K562 (cell line): ENCODE data around the gene TAF11. TPM values are rescaled to one million over a fixed set of nuclear protein-coding genes. Genes with fewer than 3 reads are reported as not detected.

ENCODE experiments used
- ELK3 ChIP-seq: fragments of 450-650 bp; formaldehyde crosslinking; IDR thresholded peaks from 2 replicates; pipeline ENCODE4 v1.4.0; 2020; ENCODE audit warnings: mild to moderate bottlenecking
- FOXO4 ChIP-seq: fragments of 450-650 bp; formaldehyde crosslinking; IDR thresholded peaks from 2 replicates; pipeline ENCODE4 v1.4.0; 2020; ENCODE audit warnings: mild to moderate bottlenecking, moderate library complexity
- GTF3C2 ChIP-seq: IDR thresholded peaks from 3 replicates; pipeline ENCODE4 v1.6.1; 2011; ENCODE audit warnings: borderline replicate concordance, mild to moderate bottlenecking, moderate library complexity; ENCODE audit not compliant: insufficient read length; ENCODE audit errors: extremely low read depth
- KLF10 ChIP-seq: fragments of 250-450 bp; sonication (Bioruptor Pico); IDR thresholded peaks from 2 replicates; pipeline ENCODE4 v1.6.1; 2021; ENCODE audit warnings: matching md5 sums
- NCOR1 ChIP-seq: fragments of 450-650 bp; IDR thresholded peaks from 2 replicates; pipeline ENCODE4 v1.6.1; 2016; ENCODE audit warnings: mild to moderate bottlenecking, moderate library complexity
- NR0B1 ChIP-seq: fragments of 450-650 bp; IDR thresholded peaks from one replicate; pipeline ENCODE4 v1.6.1; 2018; ENCODE audit warnings: mild to moderate bottlenecking, moderate library complexity; ENCODE audit not compliant: partially characterized antibody
- THRAP3 ChIP-seq: fragments of 450-650 bp; IDR thresholded peaks from 2 replicates; pipeline ENCODE4 v1.6.1; 2016; ENCODE audit warnings: mild to moderate bottlenecking, inconsistent platforms, borderline replicate concordance
- ZNF263 ChIP-seq: sonication (generic); formaldehyde crosslinking; IDR thresholded peaks from 2 replicates; pipeline ENCODE4 v1.8.0; 2022; ENCODE audit warnings: mild to moderate bottlenecking, missing genetic modification reagents, borderline replicate concordance
- ZNF3 ChIP-seq: fragments of 250-450 bp; sonication (Bioruptor Pico); IDR thresholded peaks from 2 replicates; pipeline ENCODE4 v1.5.0; 2021; ENCODE audit warnings: mild to moderate bottlenecking, moderate library complexity
- ZNF318 ChIP-seq, 2 experiments: fragments of 450-650 bp; IDR thresholded peaks; 2 replicates each; pipeline ENCODE4 v1.6.1; 2016; ENCODE audit warnings: mild to moderate bottlenecking in 2 of 2, borderline replicate concordance in 1 of 2, low read depth in 1 of 2, moderate library complexity in 1 of 2
- ZNF778 ChIP-seq: fragments of 450-650 bp; formaldehyde crosslinking; IDR thresholded peaks from 2 replicates; pipeline ENCODE4 v1.4.0; 2020; ENCODE audit warnings: mild to moderate bottlenecking, moderate library complexity
- polyA plus RNA-seq, 8 experiments: library from polyadenylated mRNA; depleted of rRNA in 4 of 8; stranded (reverse) in 5 of 8; unstranded in 3 of 8; fragments of >200 nt; fragmentation: Nextera tagmentation in 2 of 8; fragmentation: Illumina TruSeq in 1 of 8; extraction: Ambion mirVana in 2 of 8; extraction: Trizol in 1 of 8; gene quantifications; 2 replicates each; pipeline versions ENCODE4 v1.2.1 to v1.2.3, GENCODE V29; 2011 to 2014; ENCODE audit warnings: inconsistent platforms in 1 of 8, missing spikeins in 1 of 8
- total RNA-seq, 7 experiments: library from RNA; depleted of rRNA in 6 of 7; stranded (reverse); fragments of >200 nt in 6 of 7; fragmentation: Illumina TruSeq in 2 of 7; extraction: Trizol in 2 of 7; gene quantifications; 2 replicates each; pipeline versions ENCODE4 v1.2.1 to v1.2.3, GENCODE V29; 2011 to 2021; ENCODE audit warnings: low replicate concordance in 1 of 7

TAF11 gene
- total and polyA plus RNA-seq, 9 of the 15 experiments (the other 6 are each of a cell fraction or from before 2014, with no cell fraction given) = 40.9 to 91.9 (median 71.9) TPM

- TF ChIP-seq GTF3C2 = no peak
- no peak for TF ChIP-seq FOXO4 (CRISPR knock-in tag)
- no peak for TF ChIP-seq NR0B1
- no peak for TF ChIP-seq ELK3 (CRISPR knock-in tag)
- TF ChIP-seq NCOR1 = no peak
- TF ChIP-seq KLF10 (CRISPR knock-in tag) = no peak
- no peak for TF ChIP-seq THRAP3
- TF ChIP-seq ZNF318 (IDR thresholded peaks at IDR 0.05; ENCODE audit: borderline replicate concordance in 1 of 2, low read depth in 1 of 2) = no peak
- no peak; the same call in 1 of the 2 replicates for TF ChIP-seq ZNF263
- TF ChIP-seq ZNF3 = no peak
- TF ChIP-seq ZNF778 (CRISPR knock-in tag) = no peak
These were observed 1.2 kb upstream of the TAF11 start, which contains the start of gene ANKS1A (continued) for GRCh38 chr6:34888874-34889555.
